ENCODE results near the gene TPM4. TPM values are rescaled to one million over a fixed set of nuclear protein-coding genes. Genes with fewer than 3 reads are reported as not detected.

TPM4 gene
- total and polyA plus RNA-seq, 2 of the 8 experiments (the other 6 are each of a cell fraction or from before 2014, with no cell fraction given): 160 to 359 TPM

GRCh38 chr19:16096280-16096855 is 20.1 kb downstream of the TPM4 start:
- H3K9ac ChIP-seq (replicated peaks in 1 of 4; ENCODE audit: extremely low read depth in 1 of 4, low read depth in 3 of 4, low read length in 3 of 4): no peak overlapping the region
- no peak overlapping the region for H3K56ac ChIP-seq (replicated peaks; ENCODE audit: insufficient read length, low read depth, low read length)
- no peak overlapping the region for H2AFZ ChIP-seq (ENCODE audit: low read length)
- no peak overlapping the region for H3K14ac ChIP-seq (ENCODE audit: insufficient read length)
- H2BK20ac ChIP-seq (ENCODE audit: low read length): no peak overlapping the region
- no peak overlapping the region for H4K8ac ChIP-seq (ENCODE audit: extremely low read depth, insufficient read depth, low read length)
- H2BK15ac ChIP-seq (ENCODE audit: low read length): no peak overlapping the region
- H4K20me1 ChIP-seq (replicated peaks in 1 of 2; ENCODE audit: control insufficient read depth in 1 of 2, insufficient read depth in 2 of 2, low read length in 2 of 2): peaks cover 0 to 2% of the 10 kb centered on the region in 2 experiments
- no peaks in the 10 kb centered on the region for H3K9me3 ChIP-seq (ENCODE audit: insufficient read depth in 2 of 2, low read depth in 1 of 2, low read length in 1 of 2)
- H3K4me2 ChIP-seq (ENCODE audit: insufficient read depth in 1 of 2, low read depth in 2 of 2, low read length in 2 of 2): no peak overlapping the region
- H3K4me3 ChIP-seq (ENCODE audit: extremely low read depth in 1 of 4, insufficient read depth in 2 of 4, low read depth in 3 of 4, low read length in 4 of 4): no peak overlapping the region
- no peak overlapping the region for H3K23ac ChIP-seq (ENCODE audit: insufficient read length)
- H3K27ac ChIP-seq (ENCODE audit: low read depth, low read length): no peak overlapping the region
- CTCF ChIA-PET (ENCODE audit: partially characterized antibody): interaction anchor here (0.5 to 2.5 kb wide), 9 partner anchors 11 to 732 kb away, joined by 3 to 6 read pairs (median 5); no protein-coding TSS in a partner anchor
- FAIRE-seq: no peak
- no peak overlapping the region for H2AK5ac ChIP-seq (ENCODE audit: low read depth, low read length)
- no peak overlapping the region for H3K4ac ChIP-seq (replicated peaks; ENCODE audit: insufficient read length, low read depth, low read length)
- no peaks in the 10 kb centered on the region for H3K79me2 ChIP-seq (ENCODE audit: control insufficient read depth in 1 of 2, insufficient read depth in 2 of 2, low read length in 2 of 2)
- no peak overlapping the region for H2BK120ac ChIP-seq (replicated peaks; ENCODE audit: low read depth, low read length)
- H4K5ac ChIP-seq (ENCODE audit: insufficient read length, low read depth, low read length): no peak overlapping the region
- H3K18ac ChIP-seq (ENCODE audit: extremely low read depth, low read length): no peak overlapping the region
- H2BK12ac ChIP-seq (ENCODE audit: low read depth, low read length): no peak overlapping the region
- no peaks in the 10 kb centered on the region for H3K27me3 ChIP-seq (replicated peaks in 1 of 4; ENCODE audit: control insufficient read depth in 3 of 4, extremely low read depth in 1 of 4, insufficient read depth in 3 of 4, low read length in 3 of 4)
- WGBS, 2 experiments (ENCODE audit: extremely low coverage in 1 of 2, insufficient coverage in 1 of 2, insufficient read length in 1 of 2, insufficient replicate concordance in 2 of 2, low coverage in 1 of 2, low lambda C conversion rate in 2 of 2, missing lambda C conversion rate in 1 of 2): 92% methylated on average over 10 of the region's 10 CpGs; no CpG with 5 or more reads in 1 of the 2 experiments
- POLR2A ChIA-PET (ENCODE audit: partially characterized antibody): interaction anchor here (0.6 to 37.0 kb wide), 3 partner anchors 12 to 19 kb away, joined by 3 to 582 read pairs (median 20); partner anchors contain the start of gene TPM4
- H3K23me2 ChIP-seq (ENCODE audit: low read depth, low read length): no peaks in the 10 kb centered on the region; the same call in 1 of the 2 replicates
- H3K79me1 ChIP-seq (ENCODE audit: low read depth, low read length): no peaks in the 10 kb centered on the region
- DNase-seq (ENCODE audit: low read depth in 1 of 2, low spot score in 2 of 2): no peak
- no peak overlapping the region for H4K91ac ChIP-seq (replicated peaks; ENCODE audit: insufficient read length, low read length)
- H3K36me3 ChIP-seq (ENCODE audit: control insufficient read depth in 2 of 4, insufficient read depth in 4 of 4, low read length in 3 of 4): peaks cover 32 to 89% (median 74%) of the 10 kb centered on the region in 4 experiments
- no peaks in the 10 kb centered on the region for H3K4me1 ChIP-seq (replicated peaks in 1 of 4; ENCODE audit: control insufficient read depth in 3 of 4, insufficient read depth in 4 of 4, low read length in 3 of 4)
- H2BK5ac ChIP-seq (ENCODE audit: low read depth, low read length): no peak overlapping the region
- TF ChIP-seq CEBPB (IDR thresholded peaks at IDR 0.05; ENCODE audit: low read depth, low read length): no peak
- TF ChIP-seq TBP (IDR thresholded peaks at IDR 0.05; ENCODE audit: low read depth, low read length): no peak
- no peak for TF ChIP-seq EP300 (IDR thresholded peaks at IDR 0.05; ENCODE audit: borderline replicate concordance in 1 of 2, low read depth in 2 of 2, low read length in 2 of 2)
